Vagina (tissue), 2 donors: Measurements from ENCODE around the gene GRAMD2B. TPM values are rescaled to one million over a fixed set of nuclear protein-coding genes. Genes with fewer than 3 reads are reported as not detected.

ENCODE experiments used
- DNase-seq, 2 donors: peaks; one replicate each; pipeline ENCODE4 v3.0.0-alpha.2; 2017; ENCODE audit errors: extremely low spot score in 2 of 2
- H3K27ac ChIP-seq: fragments of 200-600 bp; sonication (generic); one replicate; pipeline ENCODE4 v1.5.1; 2019
- H3K27me3 ChIP-seq: fragments of 200-600 bp; sonication (generic); one replicate; pipeline ENCODE4 v1.5.1; 2019
- H3K36me3 ChIP-seq, 2 donors: fragments of 200-600 bp; sonication (generic); one replicate each; pipeline ENCODE4 v1.5.1; 2017 to 2019
- H3K4me1 ChIP-seq: fragments of 200-600 bp; sonication (generic); one replicate; pipeline ENCODE4 v1.5.1; 2019
- H3K4me3 ChIP-seq, 2 donors: fragments of 200-600 bp; sonication (generic); 1 replicate in 1 of 2; 2 replicates in 1 of 2; pipeline ENCODE4 v1.5.1; 2016 to 2019
- H3K9me3 ChIP-seq: fragments of 200-600 bp; sonication (generic); one replicate; pipeline ENCODE4 v1.5.1; 2019
- POLR2A ChIP-seq, 2 donors: fragments of 450-650 bp; IDR thresholded peaks; one replicate each; pipeline ENCODE4 v1.6.1; 2017; ENCODE audit warnings: antibody characterized with exemption in 2 of 2, mild to moderate bottlenecking in 2 of 2, moderate library complexity in 2 of 2
- POLR2AphosphoS5 ChIP-seq, 2 donors: sonication (generic); formaldehyde crosslinking; IDR thresholded peaks; one replicate each; pipeline ENCODE4 v1.9.0; 2017; ENCODE audit warnings: antibody characterized with exemption in 2 of 2, mild to moderate bottlenecking in 2 of 2, low read depth in 1 of 2; ENCODE audit not compliant: insufficient read depth in 1 of 2
- intact Hi-C: fragments of 100-400 bp; cut with DNase I; formaldehyde crosslinking; loops from one replicate; pipeline ENCODE4 v1.15.1; 2023
- total RNA-seq: library from RNA; depleted of rRNA; stranded (reverse); fragments of >200 nt; gene quantifications from one replicate; pipeline ENCODE4 v1.2.3, GENCODE V29; 2016
- TF ChIP-seq, protein P1 (sequence below), 3 experiments: fragments of 450-650 bp in 2 of 3; fragments of 200-600 bp in 1 of 3; sonication (generic) in 1 of 3; IDR thresholded peaks; one replicate each; pipeline ENCODE4 v1.5.1; 2017 to 2019; ENCODE audit warnings: antibody characterized with exemption in 3 of 3, mild to moderate bottlenecking in 2 of 3, moderate library complexity in 2 of 3

The GRAMD2B gene
- total RNA-seq, 1 donor from 2014 or later, result 76.9 TPM

DNA sequence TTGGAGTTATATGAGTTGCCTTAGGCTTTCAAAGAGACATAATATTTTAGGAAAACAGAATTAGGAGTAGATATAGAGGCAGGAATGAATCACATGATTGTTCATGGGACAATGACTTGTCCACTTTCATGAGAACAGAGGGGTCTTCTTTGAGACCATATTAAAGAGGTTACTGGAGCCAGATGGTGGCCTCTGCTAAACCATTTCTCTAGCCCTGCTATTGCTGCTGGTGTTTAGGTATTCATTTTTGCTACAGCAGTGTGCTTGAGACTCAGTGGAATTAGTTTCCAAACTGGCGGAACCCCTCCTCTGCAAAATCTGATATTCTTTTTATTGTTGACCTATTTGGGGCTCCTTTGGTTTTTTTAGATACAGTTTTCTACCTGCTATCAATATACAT is 31.3 kb downstream of the GRAMD2B start:
- H3K36me3 ChIP-seq, result no peaks in the 10 kb centered on the region

DNA sequence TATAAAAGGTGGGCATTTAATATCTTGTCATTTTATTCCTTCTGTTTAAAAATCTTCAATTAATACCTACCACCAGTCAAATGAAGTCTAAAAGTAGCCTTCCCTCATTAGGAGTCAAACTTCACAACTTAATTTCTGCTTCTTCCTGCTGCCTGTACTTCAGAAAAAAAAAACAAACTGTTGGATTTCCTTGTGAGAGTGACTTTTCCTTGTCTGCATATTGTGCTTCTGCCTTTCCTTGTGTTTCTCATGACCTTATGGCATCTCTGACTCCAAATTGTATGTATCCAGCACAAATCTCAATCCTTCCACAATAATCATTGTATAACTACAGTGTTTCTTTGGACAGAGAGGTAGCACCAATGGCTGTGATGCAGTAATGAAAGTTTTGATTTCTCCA is 32.1 kb downstream of the GRAMD2B start:
- intact Hi-C loops, result no loop called here
- Histone ChIP-seq H3K9me3 (no peaks in the 10 kb centered on the region), H3K27ac (no peak overlapping the region), H3K27me3 (no peaks in the 10 kb centered on the region), H3K36me3 (no peaks in the 10 kb centered on the region), H3K4me1 (peaks cover 36% of the 10 kb centered on the region), H3K4me3 (no peak overlapping the region)
- DNase-seq, result no peak
- TF ChIP-seq, protein P1, sequence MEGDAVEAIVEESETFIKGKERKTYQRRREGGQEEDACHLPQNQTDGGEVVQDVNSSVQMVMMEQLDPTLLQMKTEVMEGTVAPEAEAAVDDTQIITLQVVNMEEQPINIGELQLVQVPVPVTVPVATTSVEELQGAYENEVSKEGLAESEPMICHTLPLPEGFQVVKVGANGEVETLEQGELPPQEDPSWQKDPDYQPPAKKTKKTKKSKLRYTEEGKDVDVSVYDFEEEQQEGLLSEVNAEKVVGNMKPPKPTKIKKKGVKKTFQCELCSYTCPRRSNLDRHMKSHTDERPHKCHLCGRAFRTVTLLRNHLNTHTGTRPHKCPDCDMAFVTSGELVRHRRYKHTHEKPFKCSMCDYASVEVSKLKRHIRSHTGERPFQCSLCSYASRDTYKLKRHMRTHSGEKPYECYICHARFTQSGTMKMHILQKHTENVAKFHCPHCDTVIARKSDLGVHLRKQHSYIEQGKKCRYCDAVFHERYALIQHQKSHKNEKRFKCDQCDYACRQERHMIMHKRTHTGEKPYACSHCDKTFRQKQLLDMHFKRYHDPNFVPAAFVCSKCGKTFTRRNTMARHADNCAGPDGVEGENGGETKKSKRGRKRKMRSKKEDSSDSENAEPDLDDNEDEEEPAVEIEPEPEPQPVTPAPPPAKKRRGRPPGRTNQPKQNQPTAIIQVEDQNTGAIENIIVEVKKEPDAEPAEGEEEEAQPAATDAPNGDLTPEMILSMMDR (IDR thresholded peaks at IDR 0.05), result no peak
- TF ChIP-seq POLR2AphosphoS5 (IDR thresholded peaks at IDR 0.05; ENCODE audit: insufficient read depth in 1 of 2, low read depth in 1 of 2) (no peak), POLR2A (IDR thresholded peaks at IDR 0.05) (no peak)

More for the DNA sequence above, 31.3 kb downstream of the GRAMD2B start:
- no peak for TF ChIP-seq POLR2AphosphoS5 (IDR thresholded peaks at IDR 0.05; ENCODE audit: insufficient read depth in 1 of 2, low read depth in 1 of 2)
- TF ChIP-seq POLR2A (IDR thresholded peaks at IDR 0.05), result no peak
- TF ChIP-seq, protein P1 (IDR thresholded peaks at IDR 0.05), result no peak
- H3K9me3 ChIP-seq, result no peaks in the 10 kb centered on the region
- H3K4me1 ChIP-seq, result peaks cover 40% of the 10 kb centered on the region
- no peak overlapping the region for H3K4me3 ChIP-seq
- DNase-seq, result no peak
- intact Hi-C loops, result no loop called here
- no peaks in the 10 kb centered on the region for H3K27me3 ChIP-seq
- H3K27ac ChIP-seq, result no peak overlapping the region

DNA sequence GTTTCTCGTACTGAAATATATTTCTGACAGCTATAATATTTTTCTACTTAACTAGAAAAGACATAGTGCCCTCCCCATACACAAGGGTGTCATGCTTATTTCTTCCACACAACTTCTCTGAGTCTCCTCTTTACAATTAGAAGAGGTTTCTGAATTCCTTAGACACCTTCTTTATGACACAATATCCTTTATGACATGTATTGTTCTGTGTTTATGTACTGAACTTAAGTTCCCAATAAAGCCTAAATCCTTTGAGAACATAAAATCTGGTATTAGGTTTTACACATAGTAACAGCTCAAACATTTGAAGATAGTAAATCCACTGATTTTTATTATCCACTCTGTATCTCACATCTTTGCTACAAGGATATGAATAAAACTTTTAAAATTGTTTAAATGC is 32.5 kb downstream of the GRAMD2B start:
- Histone ChIP-seq H3K4me1 (peaks cover 36% of the 10 kb centered on the region), H3K36me3 (no peaks in the 10 kb centered on the region), H3K9me3 (no peaks in the 10 kb centered on the region), H3K4me3 (no peak overlapping the region), H3K27me3 (no peaks in the 10 kb centered on the region), H3K27ac (no peak overlapping the region)
- no peak for DNase-seq
- intact Hi-C loops, result no loop called here
- TF ChIP-seq POLR2A (IDR thresholded peaks at IDR 0.05) (no peak), POLR2AphosphoS5 (IDR thresholded peaks at IDR 0.05; ENCODE audit: insufficient read depth in 1 of 2, low read depth in 1 of 2) (no peak)
- TF ChIP-seq, protein P1 (IDR thresholded peaks at IDR 0.05), result no peak

DNA sequence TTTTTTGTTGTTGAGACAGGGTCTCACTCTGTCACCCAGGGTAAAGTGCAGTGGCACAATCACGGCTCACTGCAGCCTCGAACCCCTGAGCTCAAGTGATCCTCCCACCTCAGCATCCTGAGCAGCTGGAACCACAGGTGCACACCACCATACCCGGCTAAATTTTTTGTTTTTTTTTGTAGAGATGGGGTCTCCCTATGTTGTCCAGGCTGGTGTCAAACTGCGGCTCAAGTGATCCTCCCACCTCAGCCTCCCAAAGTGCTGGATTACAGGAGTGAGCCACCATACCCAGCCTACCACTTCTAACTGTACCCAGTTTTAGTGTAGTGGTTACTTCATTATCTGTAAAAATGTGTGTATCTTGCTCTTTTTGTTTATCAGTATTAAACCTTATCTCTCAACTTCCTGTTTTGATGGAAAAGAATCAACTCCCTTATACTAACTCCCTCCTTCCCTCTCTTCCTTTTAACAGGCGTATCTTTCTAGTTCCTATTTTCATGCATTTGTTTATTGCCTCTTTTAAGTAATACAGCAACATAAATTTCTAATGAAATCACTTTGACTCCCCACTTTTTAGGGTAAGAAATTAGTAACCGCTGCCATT is 33.1 kb downstream of the GRAMD2B start:
- Histone ChIP-seq H3K36me3 (no peaks in the 10 kb centered on the region), H3K27me3 (no peaks in the 10 kb centered on the region), H3K27ac (no peak overlapping the region), H3K4me3 (no peak overlapping the region), H3K9me3 (no peaks in the 10 kb centered on the region), H3K4me1 (peaks cover 36% of the 10 kb centered on the region)
- DNase-seq, result no peak
- intact Hi-C loops, result no loop called here
- TF ChIP-seq, protein P1 (IDR thresholded peaks at IDR 0.05), result no peak
- TF ChIP-seq POLR2AphosphoS5 (IDR thresholded peaks at IDR 0.05; ENCODE audit: insufficient read depth in 1 of 2, low read depth in 1 of 2) (no peak), POLR2A (IDR thresholded peaks at IDR 0.05) (no peak)

DNA sequence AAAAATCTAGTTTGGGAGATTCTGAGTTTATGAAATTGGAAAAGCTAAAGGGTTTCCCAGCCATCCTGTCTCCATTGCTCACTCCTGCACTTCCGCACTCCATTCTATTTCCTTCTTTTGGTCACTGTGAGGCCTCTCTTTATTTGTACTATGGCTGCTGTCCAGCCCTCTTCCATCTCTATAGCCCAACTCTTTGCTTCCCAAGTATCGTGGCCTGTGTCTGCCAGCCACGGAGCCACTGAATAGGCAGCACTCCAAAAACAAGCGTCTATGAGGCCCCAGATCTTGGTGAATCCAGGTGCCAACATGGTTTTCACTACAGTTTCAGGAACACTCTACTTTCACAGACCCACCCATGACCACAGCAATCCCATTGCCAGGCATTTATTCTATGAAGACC is 37.2 kb downstream of the GRAMD2B start:
- no peak overlapping the region for H3K4me3 ChIP-seq
- H3K27me3 ChIP-seq, result no peaks in the 10 kb centered on the region
- no peaks in the 10 kb centered on the region for H3K9me3 ChIP-seq
- H3K4me1 ChIP-seq, result peaks cover 29% of the 10 kb centered on the region
- no peak for DNase-seq
- intact Hi-C loops, result no loop called here
- H3K27ac ChIP-seq, result no peak overlapping the region
- TF ChIP-seq POLR2AphosphoS5 (IDR thresholded peaks at IDR 0.05; ENCODE audit: insufficient read depth in 1 of 2, low read depth in 1 of 2) (no peak), POLR2A (IDR thresholded peaks at IDR 0.05) (no peak)
- TF ChIP-seq, protein P1 (IDR thresholded peaks at IDR 0.05), result no peak
- peaks cover 0 to 2% of the 10 kb centered on the region in 2 donors for H3K36me3 ChIP-seq
